ENCODE measurements around the gene EZR.

GRCh38 chr6:158772851-158773371 lies 46.3 kb downstream of the EZR start:
- TF ChIP-seq CTCF (IDR thresholded peaks at IDR 0.05) (no peak), POLR2A (IDR thresholded peaks at IDR 0.05; ENCODE audit: low read length) (no peak), RAD21 (conservative IDR thresholded peaks at IDR 0.05 in 1 of 2, IDR thresholded peaks at IDR 0.05 in 1 of 2) (no peak), REST (IDR thresholded peaks at IDR 0.05) (no peak), HDAC2 (IDR thresholded peaks at IDR 0.05) (no peak), CEBPB (IDR thresholded peaks at IDR 0.05) (no peak), EHF (CRISPR knock-in tag; IDR thresholded peaks at IDR 0.05) (no peak), MAFK (IDR thresholded peaks at IDR 0.05; ENCODE audit: partially characterized antibody) (no peak), JUN (IDR thresholded peaks at IDR 0.05) (no peak), MAX (IDR thresholded peaks at IDR 0.05) (no peak)

All from A549 (cell line).